Activated naive CD4-positive, alpha-beta T cell treated with anti-CD3 and anti-CD28 coated beads, Interleukin-2, amount 50 U/mL, for 24 hours (primary cell): Measurements from ENCODE around the gene PMEL.
"Not testable (repeated sequence)": the region's sequence is repeated elsewhere in the genome, so short reads cannot be mapped to it uniquely, and the experiment has no call there.

ENCODE experiments used
- H3K27ac Mint-ChIP-seq: one replicate; pipeline ENCODE4 v1.8.0; 2021; ENCODE audit warnings: mild to moderate bottlenecking, mixed read lengths
- H3K27me3 Mint-ChIP-seq: one replicate; pipeline ENCODE4 v1.8.0; 2021; ENCODE audit warnings: mixed read lengths
- H3K36me3 Mint-ChIP-seq: one replicate; pipeline ENCODE4 v1.8.0; 2021; ENCODE audit warnings: mixed read lengths
- H3K4me1 Mint-ChIP-seq: one replicate; pipeline ENCODE4 v1.8.0; 2021; ENCODE audit warnings: mixed read lengths
- H3K4me3 Mint-ChIP-seq: one replicate; pipeline ENCODE4 v1.8.0; 2021; ENCODE audit warnings: mild to moderate bottlenecking, mixed read lengths
- H3K9me3 Mint-ChIP-seq: one replicate; pipeline ENCODE4 v1.8.0; 2021; ENCODE audit warnings: mixed read lengths

PMEL gene

DNA sequence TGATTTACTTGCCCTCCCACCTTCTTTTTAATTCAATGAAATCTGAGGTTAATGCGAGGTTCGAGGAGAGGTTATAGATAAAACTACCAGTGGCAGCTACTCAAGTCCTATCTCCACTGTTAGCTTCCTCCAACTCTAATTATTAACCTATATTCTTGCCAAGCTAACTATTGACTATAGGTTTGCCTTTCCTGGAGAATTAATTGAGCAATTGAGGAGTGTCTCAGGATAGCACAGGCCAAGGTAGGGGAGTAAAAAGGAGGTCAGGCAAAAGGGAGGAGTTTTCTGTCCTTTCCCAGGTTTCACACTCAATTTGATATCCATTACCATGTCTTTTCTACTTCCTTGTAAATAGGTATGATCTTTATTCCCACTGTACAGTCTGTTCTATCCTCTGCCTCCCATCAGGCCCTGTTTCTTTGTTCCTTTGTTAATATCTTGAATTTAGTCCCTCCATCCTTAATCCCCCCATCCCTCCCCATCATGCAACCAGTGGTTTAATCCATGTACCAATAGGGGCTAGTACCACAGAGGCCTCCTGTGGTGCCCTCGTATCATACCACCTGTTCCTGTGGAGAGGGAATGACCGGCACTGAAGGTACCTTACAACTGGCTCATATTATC lies 27.5 kb upstream of the PMEL start:
- peak overlapping the region; percentile 3 for H3K27ac Mint-ChIP-seq
- no peak overlapping the region for H3K4me3 Mint-ChIP-seq
- no peaks in the 10 kb centered on the region for H3K9me3 Mint-ChIP-seq
- H3K36me3 Mint-ChIP-seq: peaks cover 7% of the 10 kb centered on the region
- H3K27me3 Mint-ChIP-seq: peaks cover 6% of the 10 kb centered on the region
- peaks cover 14% of the 10 kb centered on the region for H3K4me1 Mint-ChIP-seq

DNA sequence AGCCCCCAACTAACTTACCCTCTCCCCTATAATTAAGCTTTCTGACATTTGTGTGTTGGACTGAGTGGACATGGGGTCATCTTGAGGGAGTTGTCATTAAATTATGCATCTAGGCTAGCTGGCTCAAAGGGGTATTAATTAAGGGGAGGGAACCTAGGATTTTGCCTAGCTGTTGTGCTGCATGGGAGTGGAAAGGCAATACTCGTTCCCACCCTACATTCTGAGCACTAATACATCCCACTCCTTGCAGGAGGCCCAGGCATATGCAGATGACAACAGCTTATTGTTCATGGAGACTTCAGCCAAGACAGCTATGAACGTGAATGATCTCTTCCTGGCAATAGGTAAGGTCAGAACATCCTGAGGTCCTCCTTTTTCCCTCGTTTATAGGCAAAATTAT lies 25.3 kb upstream of the PMEL start:
- Mint-ChIP-seq H3K9me3 (no peaks in the 10 kb centered on the region), H3K27me3 (no peaks in the 10 kb centered on the region), H3K4me1 (peaks cover 2% of the 10 kb centered on the region), H3K27ac (no peak overlapping the region), H3K36me3 (peaks cover 7% of the 10 kb centered on the region), H3K4me3 (no peak overlapping the region)

DNA sequence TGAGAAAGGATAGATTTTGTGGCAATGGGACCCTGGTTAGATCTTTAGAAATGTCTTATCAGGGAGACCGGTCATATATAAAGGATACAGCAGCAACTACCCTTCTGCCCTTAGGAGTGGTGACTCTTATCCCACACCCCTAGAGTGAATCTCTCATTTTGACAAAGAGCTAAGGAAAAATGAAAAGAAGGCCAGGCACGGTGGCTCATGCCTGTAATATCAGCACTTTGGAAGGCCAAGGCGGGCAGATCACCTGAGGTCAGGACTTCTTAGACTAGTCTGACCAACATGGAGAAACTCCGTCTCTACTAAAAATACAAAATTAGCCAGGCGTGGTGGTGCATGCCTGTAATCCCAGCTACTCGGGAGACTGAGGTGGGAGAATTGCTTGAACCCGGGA lies 20.1 kb upstream of the PMEL start:
- not testable (repeated sequence) for H3K4me3 Mint-ChIP-seq, H3K27ac Mint-ChIP-seq, H3K36me3 Mint-ChIP-seq, H3K27me3 Mint-ChIP-seq, H3K9me3 Mint-ChIP-seq
- peaks cover 16% of the 10 kb centered on the region for H3K4me1 Mint-ChIP-seq

DNA sequence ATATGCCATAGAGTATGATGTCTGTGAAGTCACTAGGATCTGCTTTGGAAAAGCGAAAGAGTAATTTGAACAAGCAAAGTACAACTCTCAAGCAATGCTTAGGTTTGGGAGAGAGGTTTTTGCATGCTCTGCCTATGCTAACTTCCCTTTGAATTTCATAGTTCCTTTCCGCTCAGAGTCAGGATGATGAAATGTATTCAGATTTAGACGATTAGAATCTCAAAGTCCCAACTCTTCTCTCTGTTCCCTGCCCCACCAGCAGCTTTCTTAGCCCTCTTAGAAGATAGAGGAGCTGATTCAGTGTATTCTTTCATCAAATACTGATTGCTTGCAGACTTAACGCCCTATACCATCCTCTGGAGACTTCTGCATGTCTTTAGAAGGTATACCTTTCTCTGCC lies 19.5 kb upstream of the PMEL start:
- Mint-ChIP-seq H3K9me3 (no peaks in the 10 kb centered on the region), H3K27me3 (no peaks in the 10 kb centered on the region), H3K27ac (no peak overlapping the region), H3K36me3 (peaks cover 2% of the 10 kb centered on the region), H3K4me3 (no peak overlapping the region), H3K4me1 (peaks cover 22% of the 10 kb centered on the region)

DNA sequence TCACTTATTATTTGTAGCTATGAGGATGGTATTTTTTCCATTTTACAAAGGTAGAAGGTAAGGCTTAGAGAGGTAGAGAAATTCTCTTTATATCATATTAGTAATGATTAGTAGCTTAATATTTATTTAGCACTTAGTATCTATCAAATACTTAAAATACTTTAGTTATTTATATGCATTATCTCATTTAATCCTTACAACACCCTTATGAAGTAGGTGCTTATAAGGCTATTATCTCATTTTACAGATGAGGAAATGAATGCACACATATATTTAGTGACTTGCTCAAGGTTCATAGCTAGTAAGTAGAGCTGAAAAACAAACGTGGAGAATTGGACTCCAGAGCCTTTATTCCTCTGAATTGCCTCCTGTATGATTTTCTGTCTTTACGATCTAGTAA lies 19.0 kb upstream of the PMEL start:
- Mint-ChIP-seq H3K27me3 (no peaks in the 10 kb centered on the region), H3K36me3 (peaks cover 2% of the 10 kb centered on the region), H3K9me3 (no peaks in the 10 kb centered on the region), H3K4me3 (no peak overlapping the region), H3K4me1 (peaks cover 25% of the 10 kb centered on the region), H3K27ac (no peak overlapping the region)

DNA sequence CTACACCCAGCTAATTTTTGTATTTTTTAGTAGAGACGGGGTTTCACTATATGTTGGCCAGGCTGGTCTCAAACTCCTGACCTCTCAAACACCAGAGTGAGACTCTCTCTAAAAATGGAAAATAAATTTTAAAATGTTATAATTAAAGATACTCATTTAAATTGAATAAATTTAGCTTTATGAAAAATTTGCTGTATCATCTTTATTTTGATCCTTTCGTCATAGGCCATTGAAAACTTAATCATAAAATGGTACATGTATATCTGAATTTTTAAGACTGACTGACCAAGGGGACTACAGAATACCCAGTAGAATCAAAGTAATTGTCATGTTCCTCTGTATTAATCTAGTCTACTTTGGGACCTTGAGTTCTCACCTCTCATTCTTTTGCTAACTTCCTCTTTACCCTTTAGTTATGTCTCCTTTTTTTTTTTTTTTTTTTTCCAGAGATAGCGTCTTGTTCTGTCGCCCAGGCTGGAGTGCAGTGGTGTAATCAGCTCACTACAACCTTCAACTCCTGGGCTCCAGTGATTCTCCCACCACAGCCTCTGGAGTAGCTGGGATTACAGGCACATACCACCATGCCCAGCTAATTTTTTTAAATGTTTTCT lies 17.5 kb upstream of the PMEL start:
- peaks cover 36% of the 10 kb centered on the region for H3K4me1 Mint-ChIP-seq
- H3K4me3 Mint-ChIP-seq: no peak overlapping the region
- H3K36me3 Mint-ChIP-seq: peaks cover 1% of the 10 kb centered on the region
- no peaks in the 10 kb centered on the region for H3K27me3 Mint-ChIP-seq
- no peak overlapping the region for H3K27ac Mint-ChIP-seq
- H3K9me3 Mint-ChIP-seq: no peaks in the 10 kb centered on the region

DNA sequence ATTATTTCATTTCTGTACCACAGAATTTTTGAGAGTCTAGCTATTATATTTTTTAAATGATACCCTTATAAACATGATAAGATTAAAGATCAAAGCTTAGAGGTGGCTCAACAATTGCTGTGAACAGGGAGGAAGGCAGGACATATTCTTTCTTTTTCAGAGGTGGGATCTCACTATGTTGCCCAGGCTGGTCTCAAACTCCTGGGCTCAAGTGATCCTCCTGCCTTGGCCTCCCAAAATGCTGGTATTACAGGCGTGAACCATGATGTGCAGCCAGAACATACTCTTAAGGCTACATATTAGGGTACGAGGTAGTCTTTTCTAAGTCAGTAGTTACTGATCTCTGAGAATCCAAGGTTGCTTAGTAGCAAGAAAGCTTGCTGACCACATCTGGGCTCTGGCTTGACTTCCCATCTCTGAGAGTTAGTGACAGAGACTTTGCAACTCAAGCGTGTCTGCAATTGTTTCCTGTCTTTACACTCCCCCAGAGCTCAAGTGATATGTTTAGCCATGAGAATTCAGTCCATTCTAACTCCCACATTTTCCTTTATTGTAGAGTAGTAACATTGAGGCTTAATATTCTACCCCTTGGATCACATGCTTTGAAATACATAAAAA lies 16.6 kb upstream of the PMEL start:
- Mint-ChIP-seq H3K27ac (peak overlapping the region; percentile 46), H3K4me1 (peaks cover 45% of the 10 kb centered on the region), H3K9me3 (no peaks in the 10 kb centered on the region), H3K27me3 (no peaks in the 10 kb centered on the region), H3K36me3 (peaks cover 2% of the 10 kb centered on the region), H3K4me3 (no peak overlapping the region)

DNA sequence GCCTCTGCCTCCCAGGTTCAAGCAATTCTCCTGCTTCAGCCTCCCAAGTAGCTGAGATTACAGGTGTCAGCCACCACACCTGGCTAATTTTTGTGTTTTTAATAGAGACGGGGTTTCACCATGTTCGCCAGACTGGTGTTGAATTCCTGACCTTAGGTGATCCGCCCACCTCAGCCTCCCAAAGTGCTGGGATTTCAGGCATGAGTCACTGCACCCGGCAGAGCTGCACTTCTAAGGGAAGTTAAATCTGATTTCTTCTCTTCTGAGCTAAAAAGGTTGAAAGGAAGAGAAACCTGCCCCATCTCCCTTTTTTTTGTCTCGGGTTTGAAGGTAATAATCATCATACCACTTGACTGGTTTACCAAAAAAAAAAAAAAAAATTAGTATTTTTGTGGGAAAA lies 16.0 kb upstream of the PMEL start:
- not testable (repeated sequence) for H3K4me3 Mint-ChIP-seq, H3K9me3 Mint-ChIP-seq, H3K36me3 Mint-ChIP-seq, H3K27me3 Mint-ChIP-seq, H3K27ac Mint-ChIP-seq
- H3K4me1 Mint-ChIP-seq: peaks cover 50% of the 10 kb centered on the region

DNA sequence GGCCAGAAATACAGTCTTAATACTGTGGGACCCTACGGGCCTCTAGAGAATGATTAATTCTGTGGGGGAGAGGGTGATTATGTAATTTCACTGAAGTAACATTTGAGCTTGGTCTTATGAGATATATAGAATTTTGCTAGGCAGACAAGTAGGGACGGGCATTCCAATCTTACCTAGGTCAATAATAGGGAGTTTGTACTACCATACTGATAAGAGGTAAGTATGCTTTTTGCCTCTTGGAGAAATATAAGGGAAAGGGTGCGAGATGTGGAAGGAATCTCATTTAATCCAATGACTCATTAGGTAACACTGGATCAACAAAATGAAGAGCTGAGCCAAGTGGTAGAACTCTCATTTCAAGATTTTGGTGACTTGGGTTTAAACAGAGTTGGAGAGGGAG lies 13.2 kb upstream of the PMEL start:
- H3K4me3 Mint-ChIP-seq: no peak overlapping the region

DNA sequence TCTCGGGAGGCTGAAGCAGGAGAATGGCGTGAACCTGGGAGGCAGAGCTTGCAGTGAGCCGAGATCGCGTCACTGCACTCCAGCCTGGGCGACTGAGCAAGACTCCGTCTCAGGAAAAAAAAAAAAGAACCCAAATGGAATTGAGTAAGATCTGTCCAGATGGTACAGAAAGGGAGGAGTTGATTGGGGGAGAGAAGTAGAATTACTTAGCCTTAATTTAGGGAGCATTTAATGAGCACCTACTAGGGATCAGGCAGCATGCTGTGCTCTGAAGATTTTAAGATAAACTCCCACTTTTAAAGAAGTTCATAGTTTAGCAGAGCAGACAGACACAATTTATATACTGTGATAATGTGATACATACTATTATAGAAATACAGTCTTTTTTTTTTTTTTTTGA lies 12.6 kb upstream of the PMEL start:
- no peaks in the 10 kb centered on the region for H3K9me3 Mint-ChIP-seq
- H3K36me3 Mint-ChIP-seq: peaks cover 2% of the 10 kb centered on the region
- no peak overlapping the region for H3K4me3 Mint-ChIP-seq
- no peaks in the 10 kb centered on the region for H3K27me3 Mint-ChIP-seq
- H3K27ac Mint-ChIP-seq: peak overlapping the region; percentile 65
- peaks cover 55% of the 10 kb centered on the region for H3K4me1 Mint-ChIP-seq

More for the DNA sequence above, 13.2 kb upstream of the PMEL start:
- no peak overlapping the region for H3K27ac Mint-ChIP-seq
- no peaks in the 10 kb centered on the region for H3K27me3 Mint-ChIP-seq
- H3K9me3 Mint-ChIP-seq: no peaks in the 10 kb centered on the region
- peaks cover 59% of the 10 kb centered on the region for H3K4me1 Mint-ChIP-seq
- H3K36me3 Mint-ChIP-seq: peaks cover 2% of the 10 kb centered on the region

DNA sequence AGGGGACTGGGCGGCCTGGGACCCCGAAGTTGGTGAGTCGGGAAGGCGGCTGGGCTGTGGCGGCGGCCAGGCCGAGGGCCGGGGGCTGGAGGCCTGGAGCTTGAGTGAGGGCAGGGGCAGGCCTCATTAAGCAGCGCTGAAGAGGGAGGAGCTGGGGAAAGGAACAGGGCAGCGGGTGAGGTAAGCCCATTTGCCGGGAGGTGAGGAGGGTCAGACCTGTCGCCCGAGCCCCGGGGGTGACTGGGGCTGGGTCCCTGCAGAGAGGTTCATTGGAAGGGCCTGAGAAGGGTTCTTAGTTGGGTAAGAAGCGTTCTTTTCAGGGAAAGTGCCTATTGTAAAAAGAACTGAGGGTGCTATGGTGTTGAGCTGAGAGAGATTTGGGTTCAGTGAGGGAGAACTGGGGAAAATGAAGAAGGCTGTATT lies 8.5 kb upstream of the PMEL start:
- Mint-ChIP-seq H3K4me3 (no peak overlapping the region), H3K9me3 (no peaks in the 10 kb centered on the region), H3K36me3 (peaks cover 2% of the 10 kb centered on the region), H3K27ac (no peak overlapping the region), H3K27me3 (no peaks in the 10 kb centered on the region), H3K4me1 (peaks cover 31% of the 10 kb centered on the region)

DNA sequence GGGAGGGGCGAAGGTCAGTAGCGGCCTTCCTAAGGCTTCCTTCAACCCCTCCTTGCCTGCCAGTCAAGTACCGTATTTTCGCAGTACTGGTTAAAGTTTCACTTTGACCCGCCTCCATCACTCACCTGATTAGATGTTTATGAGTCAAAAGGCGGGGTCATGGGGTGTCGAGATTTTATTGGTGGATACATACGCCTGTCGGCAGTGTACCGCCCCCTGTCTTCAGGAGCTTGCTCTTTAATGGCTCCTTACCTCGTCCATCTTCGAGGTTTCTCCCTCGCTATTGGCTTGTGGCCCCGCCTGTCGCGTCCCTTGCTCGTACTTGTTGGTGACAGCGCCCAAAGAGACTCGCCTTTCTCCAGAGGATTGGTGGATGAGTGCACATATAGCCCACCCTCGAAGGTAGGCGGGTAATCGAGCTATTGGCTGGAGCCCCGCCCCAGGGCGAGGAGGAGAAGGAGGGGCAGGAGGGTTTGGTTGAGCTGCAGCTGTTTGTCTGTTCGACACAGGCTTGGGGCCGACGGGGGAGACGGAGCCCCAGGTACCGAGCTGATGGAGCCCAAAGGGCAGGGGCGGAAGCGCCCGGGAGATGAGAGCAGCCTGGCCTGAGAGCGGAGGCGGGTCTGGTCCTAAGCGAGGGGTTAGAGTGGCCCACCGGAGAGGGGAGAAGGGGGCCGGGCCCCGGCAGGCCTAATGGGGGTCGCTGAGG lies 7.9 kb upstream of the PMEL start, which contains the start of gene RAB5B:
Gene RAB5B, plus strand, starts transcription at position 480 of the 709 bp plus-strand sequence. CDS start 12,883 bp downstream, outside the sequence.
- Mint-ChIP-seq H3K9me3 (no peaks in the 10 kb centered on the region), H3K36me3 (peaks cover 2% of the 10 kb centered on the region), H3K4me3 (no peak within 1 kb of the TSS), H3K4me1 (peaks cover 26% of the 10 kb centered on the region), H3K27me3 (no peaks in the 10 kb centered on the region), H3K27ac (no peak within 1 kb of the TSS)

DNA sequence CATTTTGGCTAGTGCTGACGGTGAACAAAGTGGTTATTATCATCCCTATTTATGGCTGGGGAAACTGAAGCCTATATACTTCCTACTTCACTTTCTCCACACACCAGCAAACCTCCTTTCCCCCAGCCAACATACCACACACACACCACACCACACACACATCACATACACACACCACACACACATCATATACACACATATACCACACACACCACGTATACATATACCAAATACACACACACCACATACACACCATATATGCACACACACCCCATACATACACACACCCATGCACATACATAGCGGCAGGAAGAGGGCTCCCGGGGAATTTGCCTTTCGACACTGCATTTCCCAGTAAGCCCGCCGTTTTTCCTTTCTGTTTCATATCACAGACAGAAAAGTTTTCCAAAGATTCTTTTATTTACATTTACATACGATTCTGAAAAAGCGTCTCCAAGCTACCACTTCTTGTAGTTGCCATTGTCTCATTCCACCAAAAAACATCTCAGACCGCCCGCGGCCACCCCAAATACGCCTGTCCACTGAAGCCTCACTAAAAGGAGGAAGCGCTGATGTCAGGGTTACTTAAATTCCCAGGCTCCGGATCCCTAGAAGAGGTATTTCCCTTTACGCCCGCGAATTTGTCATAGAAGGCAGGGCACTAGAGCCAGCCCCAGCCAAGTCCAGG lies 7.2 kb upstream of the PMEL start:
- Mint-ChIP-seq H3K4me1 (peaks cover 27% of the 10 kb centered on the region), H3K27ac (no peak overlapping the region), H3K4me3 (no peak overlapping the region), H3K27me3 (no peaks in the 10 kb centered on the region), H3K9me3 (no peaks in the 10 kb centered on the region), H3K36me3 (no peaks in the 10 kb centered on the region)

DNA sequence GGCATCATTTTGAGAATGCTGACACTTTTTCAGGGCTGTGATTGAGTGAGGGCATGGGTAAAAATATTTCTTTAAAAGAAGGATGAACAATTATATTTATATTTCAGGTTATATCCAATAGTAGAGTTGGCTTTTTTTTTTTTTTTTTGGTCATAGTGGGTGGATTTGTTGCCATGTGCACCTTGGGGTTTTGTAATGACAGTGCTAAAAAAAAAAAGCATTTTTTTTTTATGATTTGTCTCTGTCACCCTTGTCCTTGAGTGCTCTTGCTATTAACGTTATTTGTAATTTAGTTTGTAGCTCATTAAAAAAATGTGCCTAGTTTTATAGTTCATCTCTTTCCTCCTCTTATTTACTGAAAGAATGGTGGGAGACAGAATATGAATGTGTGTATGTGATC lies 6.6 kb upstream of the PMEL start:
- Mint-ChIP-seq H3K27ac (no peak overlapping the region), H3K4me3 (no peak overlapping the region), H3K4me1 (peaks cover 27% of the 10 kb centered on the region), H3K27me3 (no peaks in the 10 kb centered on the region), H3K36me3 (no peaks in the 10 kb centered on the region), H3K9me3 (no peaks in the 10 kb centered on the region)

DNA sequence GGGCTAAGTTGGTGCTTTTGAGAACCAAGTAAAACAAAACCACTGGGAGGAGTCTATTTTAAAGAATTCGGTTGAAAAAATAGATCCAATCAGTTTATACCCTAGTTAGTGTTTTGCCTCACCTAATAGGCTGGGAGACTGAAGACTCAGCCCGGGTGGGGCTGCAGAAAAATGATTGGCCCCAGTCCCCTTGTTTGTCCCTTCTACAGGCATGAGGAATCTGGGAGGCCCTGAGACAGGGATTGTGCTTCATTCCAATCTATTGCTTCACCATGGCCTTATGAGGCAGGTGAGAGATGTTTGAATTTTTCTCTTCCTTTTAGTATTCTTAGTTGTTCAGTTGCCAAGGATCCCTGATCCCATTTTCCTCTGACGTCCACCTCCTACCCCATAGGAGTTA lies 6.2 kb upstream of the PMEL start:
- no peaks in the 10 kb centered on the region for H3K36me3 Mint-ChIP-seq
- H3K4me1 Mint-ChIP-seq: peaks cover 25% of the 10 kb centered on the region
- no peaks in the 10 kb centered on the region for H3K9me3 Mint-ChIP-seq
- H3K4me3 Mint-ChIP-seq: no peak overlapping the region
- no peaks in the 10 kb centered on the region for H3K27me3 Mint-ChIP-seq
- no peak overlapping the region for H3K27ac Mint-ChIP-seq
